Smooth muscle cell (in vitro differentiated cells): ENCODE data around the gene PCDHGB1. TPM values are rescaled to one million over a fixed set of nuclear protein-coding genes. Genes with fewer than 3 reads are reported as not detected.

Source experiments
- DNase-seq: peaks from one replicate; lab custom pipeline; 2025; ENCODE audit not compliant: unreplicated experiment; lab: John Stamatoyannopoulos, UW
- H2AFZ ChIP-seq: fragments of 200-600 bp; sonication (generic); 2 replicates; pipeline ENCODE4 v1.6.0; 2016; ENCODE audit warnings: antibody characterized with exemption, low read depth, mild to moderate bottlenecking
- H3F3A ChIP-seq: fragments of 200-600 bp; sonication (generic); 2 replicates; pipeline ENCODE4 v1.6.0; 2017; ENCODE audit warnings: antibody characterized with exemption, low read depth
- H3K27ac ChIP-seq: fragments of 200-600 bp; sonication (generic); 2 replicates; pipeline ENCODE4 v1.5.1; 2016; ENCODE audit warnings: low read depth, mild to moderate bottlenecking
- H3K27me3 ChIP-seq: fragments of 200-600 bp; sonication (generic); 2 replicates; pipeline ENCODE4 v1.6.1; 2016; ENCODE audit warnings: low read depth, mild to moderate bottlenecking
- H3K36me3 ChIP-seq: fragments of 200-600 bp; sonication (generic); 2 replicates; pipeline ENCODE4 v1.5.1; 2016; ENCODE audit warnings: low read depth
- H3K4me1 ChIP-seq: fragments of 200-600 bp; sonication (generic); 2 replicates; pipeline ENCODE4 v1.5.1; 2016; ENCODE audit warnings: low read depth
- H3K4me2 ChIP-seq: fragments of 200-600 bp; sonication (generic); 2 replicates; pipeline ENCODE4 v1.6.0; 2016; ENCODE audit warnings: mild to moderate bottlenecking
- H3K4me3 ChIP-seq: fragments of 200-600 bp; sonication (generic); 2 replicates; pipeline ENCODE4 v1.5.1; 2016; ENCODE audit warnings: mild to moderate bottlenecking
- H3K79me2 ChIP-seq: fragments of 200-600 bp; sonication (generic); 2 replicates; pipeline ENCODE4 v1.6.0; 2016; ENCODE audit warnings: low read depth, mild to moderate bottlenecking
- H3K9ac ChIP-seq: fragments of 200-600 bp; sonication (generic); 2 replicates; pipeline ENCODE4 v1.6.0; 2016; ENCODE audit warnings: low read depth
- H3K9me3 ChIP-seq: fragments of 200-600 bp; sonication (generic); replicated peaks from 2 replicates; pipeline ENCODE4 v1.5.1; 2016; ENCODE audit warnings: low read depth
- H4K20me1 ChIP-seq: fragments of 200-600 bp; sonication (generic); 2 replicates; pipeline ENCODE4 v1.6.0; 2016; ENCODE audit warnings: low read depth
- CTCF ChIP-seq: fragments of 200-600 bp; sonication (generic); IDR thresholded peaks from 2 replicates; pipeline ENCODE4 v1.5.1; 2017; ENCODE audit warnings: borderline replicate concordance, mild to moderate bottlenecking, antibody characterized with exemption; ENCODE audit not compliant: insufficient read depth, poor library complexity, severe bottlenecking
- WGBS: methylation state at CpG from one replicate; pipeline ENCODE4 v1.1.7; 2016; ENCODE audit warnings: low lambda C conversion rate; 5-methylcytosine and 5-hydroxymethylcytosine counted together
- polyA plus RNA-seq: library from polyadenylated mRNA; unstranded; fragments of >200 nt; fragmentation: Nextera tagmentation; extraction: Ambion mirVana; gene quantifications from 2 replicates; pipeline ENCODE4 v1.2.1, GENCODE V29; 2016
- total RNA-seq: library from RNA; depleted of rRNA; stranded (reverse); fragments of >200 nt; gene quantifications from 2 replicates; pipeline ENCODE4 v1.2.3, GENCODE V29; 2014

The PCDHGB1 gene
- total and polyA plus RNA-seq, 2 experiments from 2014 or later = 0.27 to 0.40 TPM

GRCh38 chr5:141322261-141322660 is 27.6 kb upstream of the PCDHGB1 start:
- no peak overlapping the region for H3K27ac ChIP-seq
- H3K9ac ChIP-seq = no peak overlapping the region
- no peak for DNase-seq
- H3F3A ChIP-seq = peaks cover 13% of the 10 kb centered on the region
- no peaks in the 10 kb centered on the region for H3K27me3 ChIP-seq
- no peak for TF ChIP-seq CTCF
- H3K36me3 ChIP-seq = peaks cover 27% of the 10 kb centered on the region
- 99% methylated on average over 3 of the region's 3 CpGs for WGBS
- no peaks in the 10 kb centered on the region for H3K4me1 ChIP-seq
- peaks cover 26% of the 10 kb centered on the region for H3K79me2 ChIP-seq
- H3K4me2 ChIP-seq = no peak overlapping the region
- no peaks in the 10 kb centered on the region for H4K20me1 ChIP-seq
- H3K9me3 ChIP-seq = peaks cover 28% of the 10 kb centered on the region
- no peak overlapping the region for H2AFZ ChIP-seq
- no peak overlapping the region for H3K4me3 ChIP-seq

GRCh38 chr5:141326088-141326854 is 23.6 kb upstream of the PCDHGB1 start:
- DNase-seq = no peak
- H3K27ac ChIP-seq = no peak overlapping the region
- 47% methylated on average over 27 of the region's 27 CpGs for WGBS
- peaks cover 11% of the 10 kb centered on the region for H3K9me3 ChIP-seq
- H3K79me2 ChIP-seq = no peaks in the 10 kb centered on the region
- no peaks in the 10 kb centered on the region for H3K27me3 ChIP-seq
- no peaks in the 10 kb centered on the region for H3F3A ChIP-seq
- H3K36me3 ChIP-seq = no peaks in the 10 kb centered on the region
- peak overlapping the region; percentile 19 for H3K4me2 ChIP-seq
- H2AFZ ChIP-seq = no peak overlapping the region
- H3K4me1 ChIP-seq = no peaks in the 10 kb centered on the region
- peak; percentile 18 for TF ChIP-seq CTCF
- H3K9ac ChIP-seq = no peak overlapping the region
- no peaks in the 10 kb centered on the region for H4K20me1 ChIP-seq
- H3K4me3 ChIP-seq = peak overlapping the region; percentile 32

DNA sequence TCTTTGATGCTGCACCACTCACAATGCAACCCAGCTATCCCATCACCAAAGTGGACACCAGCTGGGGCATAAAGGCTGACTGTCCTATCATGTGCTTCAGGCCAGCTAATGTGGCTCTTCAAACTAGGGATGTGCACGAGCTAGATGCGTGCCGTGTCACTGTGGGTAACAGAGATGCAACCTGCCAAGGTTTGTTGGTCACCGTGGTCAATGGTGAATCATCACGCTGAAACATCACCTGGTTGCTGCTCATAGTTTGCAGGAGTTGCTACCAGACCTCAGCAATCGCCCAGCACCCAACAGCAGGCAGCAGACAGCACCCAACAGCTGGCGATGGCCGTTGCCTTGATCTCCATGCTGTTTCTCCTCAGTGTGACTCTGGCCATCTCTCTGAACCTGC is 21.7 kb upstream of the PCDHGB1 start:
- no peak for TF ChIP-seq CTCF
- H3K4me2 ChIP-seq = no peak overlapping the region
- H3K4me1 ChIP-seq = no peaks in the 10 kb centered on the region
- H3K27me3 ChIP-seq = no peaks in the 10 kb centered on the region
- H3K36me3 ChIP-seq = no peaks in the 10 kb centered on the region
- WGBS = 97% methylated on average over 7 of the region's 8 CpGs
- no peak overlapping the region for H3K9ac ChIP-seq
- no peak overlapping the region for H3K27ac ChIP-seq
- H3K9me3 ChIP-seq = peaks cover 11% of the 10 kb centered on the region
- H2AFZ ChIP-seq = no peak overlapping the region
- H3F3A ChIP-seq = no peaks in the 10 kb centered on the region
- no peak for DNase-seq
- no peaks in the 10 kb centered on the region for H4K20me1 ChIP-seq
- H3K79me2 ChIP-seq = no peaks in the 10 kb centered on the region
- no peak overlapping the region for H3K4me3 ChIP-seq
